HG02798 (cell line): Measurements from ENCODE around the gene ABCC4.
A peak's percentile ranks its signal among the peaks of the same experiment; 100 is the strongest.

Source experiments
- ATAC-seq: cut with Tn5 transposase; IDR thresholded peaks from one replicate; pipeline ENCODE4 v1.9.1; 2021; ENCODE audit warnings: mild to moderate bottlenecking; ENCODE audit not compliant: unreplicated experiment, poor library complexity

ABCC4 gene

DNA sequence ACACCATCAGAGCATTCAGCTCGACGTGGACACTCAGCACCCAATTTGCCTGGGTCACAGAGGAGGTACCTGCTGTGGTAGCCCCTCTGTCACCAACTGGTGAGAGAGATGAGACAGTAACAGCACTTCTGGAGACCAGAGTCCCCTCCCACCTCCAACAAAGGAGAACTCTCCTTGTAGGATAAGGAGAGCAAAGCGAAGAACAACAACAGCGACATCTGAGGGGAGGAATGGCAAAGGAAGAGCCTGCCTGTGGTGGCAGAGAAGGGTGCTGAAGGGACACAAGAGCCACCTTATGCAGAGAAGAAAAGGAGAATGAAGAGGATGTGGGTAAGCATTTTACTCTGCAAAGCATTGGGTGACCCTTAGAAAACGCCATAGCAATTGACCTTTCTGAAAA is 167.8 kb downstream of the ABCC4 start:
- ATAC-seq, result no peak

DNA sequence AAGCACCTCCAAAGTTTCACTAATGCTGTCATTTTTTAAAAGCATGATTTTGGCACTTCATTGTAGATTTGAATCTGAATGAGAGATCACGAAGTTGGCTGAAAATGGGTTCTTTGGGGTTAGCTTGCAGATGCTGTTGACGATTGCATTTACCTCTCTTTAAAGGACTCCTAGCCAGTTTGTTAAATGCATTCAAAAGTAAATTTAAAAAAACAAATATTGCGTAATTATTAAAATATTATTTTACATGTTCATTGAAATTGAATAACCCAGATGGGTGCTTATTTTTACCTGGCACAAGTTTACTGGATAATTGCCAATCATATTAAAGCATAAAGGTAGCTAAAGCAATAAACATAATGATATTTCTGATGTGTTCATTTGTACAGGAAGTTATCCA is 172.2 kb downstream of the ABCC4 start:
- no peak for ATAC-seq

DNA sequence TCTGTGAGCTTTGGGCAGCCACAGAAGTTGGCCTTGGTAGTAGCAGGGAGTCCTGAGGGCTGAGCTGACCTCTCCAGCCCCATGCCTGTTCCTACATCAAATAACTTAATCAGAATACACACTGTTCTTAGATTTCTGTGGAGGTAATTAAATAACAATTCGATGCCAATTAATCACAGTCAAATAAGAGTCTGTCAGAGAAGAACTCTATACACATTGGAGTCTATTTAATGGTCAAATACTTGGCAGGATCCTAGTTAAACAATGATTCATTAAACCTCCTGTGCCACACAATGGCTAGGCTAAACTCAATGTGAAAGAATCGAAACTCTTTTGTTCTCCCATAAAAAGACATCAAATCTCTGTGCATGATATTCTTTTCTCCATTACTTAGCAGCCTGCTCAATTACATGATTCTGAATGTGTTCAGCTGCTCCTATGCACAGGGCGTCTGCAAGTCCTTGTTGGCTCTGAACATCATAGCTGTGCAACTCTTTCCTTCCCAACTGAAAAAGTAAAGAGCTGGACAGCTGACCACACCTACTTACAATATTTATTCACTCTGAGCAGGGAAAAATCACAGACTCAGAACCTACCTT is 173.1 kb downstream of the ABCC4 start:
- no peak for ATAC-seq

DNA sequence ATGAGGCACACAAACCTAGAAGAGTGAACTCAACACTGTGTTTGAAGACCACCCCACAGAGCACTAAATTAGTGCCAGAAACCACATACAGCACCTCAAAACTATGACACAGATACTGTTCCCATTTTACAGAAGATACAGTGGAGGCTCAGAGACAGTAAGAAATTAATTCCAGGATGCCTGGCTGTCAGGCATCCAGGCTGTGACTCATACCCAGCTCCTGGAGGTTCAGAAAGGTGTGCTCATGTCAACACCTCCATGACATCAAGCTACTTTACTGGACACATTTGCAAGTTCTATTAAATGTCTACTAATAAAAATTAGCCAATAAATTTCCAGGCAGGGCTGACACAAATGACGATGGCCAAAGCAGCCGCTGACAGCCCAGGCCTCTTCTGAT is 176.3 kb downstream of the ABCC4 start:
- ATAC-seq, result no peak

DNA sequence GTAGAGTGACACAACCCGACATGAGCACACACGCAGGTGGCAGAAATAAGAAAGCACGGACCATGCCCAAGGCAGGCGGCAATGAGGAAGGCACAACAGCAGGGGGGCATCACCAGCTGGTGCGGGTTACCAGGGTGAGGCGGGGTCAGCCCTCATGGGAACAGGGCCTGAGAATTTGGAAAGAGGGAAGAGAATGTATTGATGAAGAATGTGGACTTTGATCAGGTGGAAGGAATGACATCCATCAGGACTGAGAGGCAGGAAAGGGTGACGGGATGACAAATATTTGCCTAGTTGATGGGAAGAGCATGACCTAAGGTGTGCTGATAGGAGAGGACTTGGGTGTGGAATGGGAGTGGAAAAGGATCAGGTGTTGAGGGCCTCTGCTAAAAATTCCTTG is 177.5 kb downstream of the ABCC4 start:
- ATAC-seq, result no peak

DNA sequence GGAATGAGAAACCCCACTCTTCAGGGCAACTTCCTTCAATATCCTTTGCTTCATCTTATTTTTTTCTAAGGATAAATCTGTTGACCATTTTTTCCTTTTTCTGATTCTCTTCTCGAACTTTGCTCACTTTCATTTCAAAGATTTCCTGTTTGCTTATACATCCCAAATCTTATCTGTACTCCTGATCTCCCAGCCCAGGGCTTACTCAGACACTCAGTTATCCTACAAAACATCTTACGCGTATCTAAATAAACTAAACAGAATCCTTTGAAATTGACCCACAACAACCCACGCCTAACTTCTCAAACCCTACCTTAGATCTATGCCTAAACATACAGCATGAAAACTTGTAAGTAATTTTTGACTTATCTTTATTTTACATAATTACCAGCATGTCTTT is 179.2 kb downstream of the ABCC4 start:
- ATAC-seq, result no peak

DNA sequence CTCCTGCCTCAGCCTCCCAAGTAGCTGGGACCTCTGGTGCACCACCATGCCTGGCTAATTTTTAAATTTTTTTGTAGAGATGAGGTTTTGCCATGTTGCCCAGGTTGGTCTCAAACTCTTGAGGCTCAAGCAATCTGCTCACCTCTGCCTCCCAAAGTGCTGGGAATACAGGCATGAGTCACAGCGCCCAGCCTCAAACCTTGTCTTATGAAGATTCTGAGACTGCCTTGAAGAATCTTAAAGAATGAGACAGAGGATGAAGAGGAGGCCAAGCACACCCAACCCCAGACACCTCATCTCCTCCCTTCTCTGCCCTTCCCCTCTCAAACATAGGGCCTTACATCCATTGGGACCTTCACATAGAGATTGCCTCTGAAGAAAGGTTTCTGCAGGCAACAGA is 179.7 kb downstream of the ABCC4 start:
- ATAC-seq, result no peak

DNA sequence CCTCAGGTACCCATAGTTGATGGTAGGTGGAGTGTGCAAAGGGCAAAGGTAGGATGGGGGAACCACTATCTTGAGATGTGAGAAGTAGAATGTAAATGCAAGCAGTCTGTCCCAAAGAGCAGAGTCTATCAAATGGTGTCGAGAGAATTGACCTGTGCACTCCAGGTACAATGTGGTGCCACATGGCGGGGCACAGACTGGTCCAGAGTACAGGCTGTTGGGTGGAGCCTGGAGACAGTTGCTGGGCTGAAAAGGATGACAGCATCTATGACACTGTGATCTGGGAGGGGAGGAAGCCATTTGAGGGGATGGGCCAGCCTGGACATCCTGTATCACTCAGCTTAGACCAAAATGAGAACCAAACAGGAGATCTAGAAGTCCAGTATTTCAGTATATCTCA is 180.6 kb downstream of the ABCC4 start:
- ATAC-seq, result no peak

DNA sequence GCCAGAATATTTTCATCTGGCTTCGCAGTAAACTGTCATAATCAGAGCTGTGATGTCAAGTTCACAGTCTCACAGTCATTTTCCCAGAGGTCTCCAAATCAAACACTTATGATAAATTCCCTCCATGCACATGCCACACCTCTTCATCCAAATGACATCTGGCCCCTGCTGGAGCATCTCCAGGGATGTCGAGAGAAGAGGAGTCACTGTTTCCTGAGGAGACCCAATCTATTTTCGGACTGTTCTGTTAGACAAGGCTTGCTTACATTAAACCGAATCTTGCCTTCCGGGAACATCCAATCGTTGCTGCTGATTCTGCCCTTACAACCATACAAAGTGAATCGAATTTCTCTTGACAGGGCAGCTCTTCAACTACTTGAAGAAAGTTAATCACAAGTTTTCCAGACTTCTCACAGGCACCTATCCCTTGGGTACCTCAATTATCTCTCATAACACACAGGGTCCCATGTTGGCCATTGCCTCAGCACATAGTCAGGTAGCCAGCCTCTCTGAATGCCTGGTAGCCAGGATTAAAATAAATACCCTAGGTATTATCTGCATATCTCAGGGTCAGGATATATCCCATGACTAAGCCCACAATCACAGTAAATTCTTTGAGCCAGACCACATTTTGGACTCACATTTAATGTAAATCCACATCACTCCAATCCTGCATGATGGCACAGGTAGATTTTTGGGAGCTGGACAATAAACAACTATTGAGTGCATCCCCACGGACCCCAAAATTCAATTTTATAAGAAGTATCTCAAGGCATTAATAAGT is 182.5 kb downstream of the ABCC4 start:
- no peak for ATAC-seq

DNA sequence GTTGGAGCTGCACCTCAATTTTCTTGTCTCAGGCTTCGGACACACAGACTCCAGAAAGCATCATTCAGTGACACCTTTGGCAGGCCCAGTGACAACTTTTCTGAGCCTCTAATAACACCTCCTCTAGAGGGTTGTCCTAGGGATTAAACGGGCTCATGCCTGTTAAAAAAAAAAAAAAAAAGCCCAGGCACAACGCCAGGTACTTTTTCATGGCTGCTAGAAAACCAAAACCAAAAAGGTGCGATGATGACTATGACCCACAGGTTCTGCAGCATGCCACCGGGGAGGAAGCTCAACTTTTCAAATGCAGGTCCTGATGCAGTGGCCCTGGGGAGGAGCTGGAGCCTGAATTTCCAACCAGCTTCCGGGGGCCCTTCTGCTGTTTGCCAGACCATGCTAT is 184.2 kb downstream of the ABCC4 start:
- peak; percentile 64 for ATAC-seq

DNA sequence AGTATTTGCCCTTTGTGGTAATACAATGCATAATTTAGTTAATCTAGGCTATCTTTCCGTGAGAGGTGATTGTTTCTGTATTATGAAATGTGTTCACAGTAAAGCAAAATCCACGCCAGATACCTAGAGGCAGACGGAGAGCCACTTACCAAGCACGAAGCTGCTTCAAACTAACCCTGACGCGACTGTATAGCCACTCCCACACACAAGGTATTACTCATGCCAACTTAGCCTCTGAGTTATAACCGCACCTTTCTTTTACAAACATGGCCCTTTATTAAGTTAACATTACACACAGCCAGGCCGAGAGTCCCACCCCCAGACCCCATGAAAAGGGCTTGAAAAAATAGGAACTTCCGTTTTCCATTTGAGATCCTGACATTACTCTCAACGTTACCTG is 185.7 kb downstream of the ABCC4 start:
- no peak for ATAC-seq

DNA sequence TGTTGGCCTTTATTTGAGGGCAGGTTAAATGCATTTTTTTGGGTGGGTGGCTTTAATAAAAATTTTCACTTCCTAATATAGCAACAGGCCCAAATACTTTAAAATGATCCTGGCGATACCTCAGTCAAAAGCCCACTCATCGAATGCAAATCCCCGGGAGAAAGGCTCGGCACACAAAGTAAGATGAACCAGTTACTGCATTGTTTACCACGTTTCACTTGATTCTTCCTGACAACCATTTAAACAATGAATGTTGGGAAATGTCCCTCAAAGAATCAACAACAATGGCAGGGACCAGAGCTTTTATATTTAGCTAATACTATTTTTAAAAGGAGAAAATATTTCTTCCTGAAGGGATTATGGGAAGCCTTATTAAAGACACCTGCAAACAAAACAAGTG is 187.7 kb downstream of the ABCC4 start:
- ATAC-seq, result no peak

DNA sequence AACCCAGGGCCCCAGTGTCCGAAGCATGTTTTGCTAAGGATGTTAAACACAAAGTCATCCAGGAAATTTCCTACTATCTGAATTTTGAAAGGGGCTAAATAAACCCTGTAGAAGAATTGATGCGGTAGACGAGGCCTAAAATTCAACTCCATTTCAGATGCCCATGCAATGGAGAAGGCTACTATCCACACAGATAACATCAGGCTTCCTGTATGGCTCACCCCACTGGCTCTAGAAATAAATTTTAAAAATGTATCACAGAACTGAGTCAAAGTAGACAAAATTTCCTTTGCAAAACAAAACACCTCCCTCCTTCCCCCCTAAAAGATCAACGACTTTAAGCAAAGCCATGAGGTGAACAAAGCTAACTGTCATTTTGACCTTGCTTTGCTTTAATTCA is 188.4 kb downstream of the ABCC4 start:
- no peak for ATAC-seq

DNA sequence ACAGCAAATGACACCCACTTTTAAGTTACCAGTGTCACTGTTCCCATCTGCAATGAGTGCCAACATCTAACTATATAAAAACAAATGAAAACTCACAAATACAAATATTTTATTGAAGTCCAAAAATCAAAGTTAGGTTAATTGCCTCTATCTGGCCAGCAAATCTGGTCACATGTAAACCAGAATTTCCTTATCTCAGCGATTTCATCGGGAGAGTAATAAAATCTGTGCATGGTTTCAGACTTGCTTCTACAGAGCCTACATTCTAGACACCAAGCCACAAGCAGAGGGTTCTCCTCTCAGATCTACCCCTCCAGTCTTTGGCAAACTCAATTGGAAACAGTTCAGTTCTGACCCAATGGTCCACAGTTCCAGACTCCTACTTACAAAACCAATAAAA is 189.6 kb downstream of the ABCC4 start:
- no peak for ATAC-seq

DNA sequence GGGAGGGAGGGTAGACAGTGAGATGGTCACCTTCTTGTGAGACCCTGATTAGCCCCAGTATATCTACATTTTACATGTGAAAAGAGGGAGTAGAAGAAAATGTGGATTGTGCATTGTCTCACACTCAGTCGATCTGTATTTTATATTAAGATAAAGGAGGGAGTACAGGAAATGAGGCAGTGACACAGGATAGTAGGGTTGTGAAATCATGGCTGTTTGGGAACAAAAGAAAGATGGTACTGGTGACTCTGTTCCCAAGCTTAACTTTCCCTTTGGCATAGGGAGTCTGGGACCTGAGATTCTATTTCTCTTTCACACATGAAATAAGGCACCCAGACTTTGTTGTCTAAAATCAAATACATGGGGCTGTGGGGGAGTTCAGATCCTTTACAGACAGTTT is 194.7 kb downstream of the ABCC4 start:
- ATAC-seq, result no peak

DNA sequence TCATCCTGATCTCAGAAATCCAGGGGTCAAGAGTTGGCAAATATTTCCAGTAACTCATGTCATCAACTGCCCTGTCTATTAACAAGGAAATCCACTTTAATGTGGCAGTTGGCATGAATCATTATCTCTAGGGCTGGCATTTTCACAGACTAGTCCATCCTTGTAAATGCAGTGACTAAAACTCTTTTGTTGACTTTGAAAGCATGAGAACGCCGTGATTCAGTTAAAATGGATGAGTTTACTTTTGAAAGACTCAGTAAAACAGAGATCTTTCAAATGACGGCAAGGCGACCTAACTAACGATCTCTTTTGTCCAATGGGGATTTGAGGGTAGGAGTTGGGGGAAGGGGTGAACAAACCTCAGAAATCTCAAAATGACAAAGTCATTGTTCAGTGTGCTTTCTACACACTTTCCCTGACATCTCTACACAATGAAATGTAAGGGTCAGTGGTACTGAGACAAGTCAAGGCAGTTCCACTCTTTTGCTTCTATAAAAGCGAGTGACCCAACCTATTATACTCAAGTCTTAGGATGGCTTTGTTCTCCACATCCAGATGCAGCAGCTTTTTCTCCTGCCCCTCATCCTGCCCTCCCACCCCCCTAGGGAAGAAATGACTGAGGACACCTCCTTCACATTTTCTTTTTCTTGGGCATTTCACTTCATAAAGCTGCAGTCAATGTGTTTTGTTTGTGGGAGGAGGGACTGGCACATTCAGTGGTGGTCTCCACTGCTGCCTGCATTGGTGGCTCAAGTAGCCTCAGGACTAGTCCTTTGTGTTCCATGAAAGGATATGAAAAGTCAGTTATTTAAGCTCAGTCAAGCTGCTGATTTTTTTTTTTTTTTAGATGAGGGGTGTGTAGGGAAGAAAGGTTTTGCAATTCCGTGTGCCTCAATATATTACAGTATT is 200.5 kb downstream of the ABCC4 start:
- ATAC-seq, result no peak

DNA sequence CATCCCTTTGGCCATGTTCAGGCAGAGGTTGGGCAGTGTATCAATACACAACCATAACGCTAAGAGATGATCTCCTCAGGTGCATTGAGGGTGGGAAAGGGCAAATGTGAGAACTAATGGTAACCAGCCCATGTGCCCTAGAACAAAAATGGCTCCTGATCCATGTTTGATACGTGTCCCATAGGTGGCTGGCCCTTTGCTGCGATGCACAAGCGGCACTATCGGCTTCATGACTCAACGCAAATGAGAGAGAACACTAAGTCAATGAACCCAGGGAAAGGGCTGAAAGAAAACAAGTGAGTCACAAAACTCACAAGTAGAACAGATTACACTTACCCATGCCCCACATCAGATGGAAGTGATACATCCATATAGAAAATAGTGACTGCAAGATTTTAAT is 201.7 kb downstream of the ABCC4 start:
- ATAC-seq, result no peak

DNA sequence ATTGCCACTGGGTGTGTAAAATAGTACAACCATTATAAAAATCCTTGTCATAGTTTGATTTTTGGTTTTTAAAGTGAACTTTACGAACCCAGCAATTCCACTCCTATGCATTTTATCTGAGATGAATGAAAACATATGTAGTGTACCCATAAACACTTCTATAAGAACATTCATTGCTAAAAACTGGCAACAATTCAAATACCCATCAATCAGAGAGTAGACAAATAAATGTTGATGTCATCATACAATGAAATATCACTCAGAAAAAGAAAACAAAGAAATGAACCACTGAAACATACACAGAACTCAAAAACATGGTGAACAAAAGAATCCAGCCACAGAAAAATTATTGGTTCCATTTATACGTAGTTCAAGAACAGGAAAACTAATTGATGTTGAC is 202.3 kb downstream of the ABCC4 start:
- no peak for ATAC-seq

DNA sequence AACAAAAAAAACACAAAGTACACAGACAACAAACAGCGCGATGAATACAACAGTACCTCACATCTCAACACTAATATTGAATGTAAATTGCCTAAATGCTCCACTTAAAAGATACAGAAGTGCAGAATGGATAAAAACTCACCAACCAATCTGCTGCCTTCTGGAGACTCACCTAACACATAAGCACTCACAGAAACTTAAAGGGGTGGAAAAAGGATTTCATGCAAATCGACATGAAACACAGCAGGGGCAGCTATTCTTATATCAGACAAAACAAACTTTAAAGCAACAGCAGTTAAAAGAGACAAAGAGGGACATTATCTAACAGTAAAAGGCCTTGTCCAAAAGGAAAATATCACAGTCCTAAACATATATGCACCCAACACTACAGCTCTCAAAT is 209.5 kb downstream of the ABCC4 start:
- ATAC-seq, result peak; percentile 79

DNA sequence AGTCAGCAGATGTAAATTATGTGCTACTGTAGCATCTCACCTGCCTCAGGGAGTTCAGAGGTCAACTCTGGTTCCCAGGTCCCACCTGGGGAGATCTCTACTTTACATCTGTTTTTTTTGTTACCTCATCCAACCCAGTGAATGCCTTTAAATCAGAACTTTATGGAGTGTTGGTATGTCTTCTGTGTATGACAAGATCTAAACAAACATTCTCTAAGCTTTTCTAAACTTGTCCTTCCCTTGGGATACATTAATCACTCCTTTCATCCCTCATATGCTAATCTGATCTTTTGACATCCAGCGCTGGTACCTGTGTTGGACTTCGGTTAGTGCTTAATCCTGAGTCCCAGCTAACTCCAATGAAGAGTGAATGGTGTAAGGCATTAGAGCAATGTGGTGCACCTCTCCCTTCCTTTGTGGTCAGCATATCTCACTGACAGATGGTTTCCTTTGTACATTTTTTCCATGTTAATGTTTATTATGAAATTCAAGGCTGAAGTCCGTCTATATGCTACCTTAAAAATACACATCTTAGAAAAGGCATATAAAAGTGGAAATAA is 213.4 kb downstream of the ABCC4 start:
- ATAC-seq, result no peak

DNA sequence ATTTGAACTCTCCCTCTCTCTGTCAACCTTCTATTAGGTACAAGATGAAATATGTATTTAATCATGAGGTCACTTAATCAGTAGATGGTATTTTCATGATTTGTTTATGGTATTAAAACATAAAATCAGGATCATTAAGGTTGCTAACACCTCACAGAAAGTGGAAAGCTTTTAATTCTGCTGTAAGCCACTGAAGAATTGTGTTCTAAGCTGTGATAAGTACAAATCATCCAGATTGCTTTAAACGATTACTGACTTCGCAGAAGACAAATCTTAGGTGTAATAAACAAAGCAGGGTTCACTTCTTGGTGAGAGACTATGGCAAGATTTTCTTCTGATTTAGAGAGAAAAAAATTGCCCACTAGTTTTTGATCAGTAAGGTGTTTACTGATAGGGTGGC is 214.5 kb downstream of the ABCC4 start:
- ATAC-seq, result no peak
